VCaP (cell line): Measurements from ENCODE around the gene MARK1.

Source experiments
- H3K27ac ChIP-seq: fragments of 450-650 bp; 2 replicates; pipeline ENCODE4 v1.5.1; 2017
- CTCF ChIP-seq: fragments of 450-650 bp; conservative IDR thresholded peaks from 2 replicates; pipeline ENCODE4 v1.5.1; 2017; ENCODE audit warnings: mild to moderate bottlenecking, moderate library complexity

Gene MARK1

GRCh38 chr1:220556641-220557040, 28.7 kb downstream of the MARK1 start:
- no peak overlapping the region for H3K27ac ChIP-seq
- no peak for TF ChIP-seq CTCF

GRCh38 chr1:220563564-220563963, 35.6 kb downstream of the MARK1 start:
- no peak for TF ChIP-seq CTCF
- H3K27ac ChIP-seq: no peak overlapping the region

- H3K27ac ChIP-seq: no peak overlapping the region
- TF ChIP-seq CTCF: no peak
Measured at GRCh38 chr1:220564216-220564615, 36.3 kb downstream of the MARK1 start.

GRCh38 chr1:220565670-220566069, 37.7 kb downstream of the MARK1 start:
- no peak overlapping the region; the same call in 1 of the 2 replicates for H3K27ac ChIP-seq

GRCh38 chr1:220566869-220567268, 38.9 kb downstream of the MARK1 start:
- no peak for TF ChIP-seq CTCF
- H3K27ac ChIP-seq: no peak overlapping the region

More at GRCh38 chr1:220565670-220566069, 37.7 kb downstream of the MARK1 start:
- TF ChIP-seq CTCF: no peak; the same call in 1 of the 2 replicates

GRCh38 chr1:220572416-220572815, 44.5 kb downstream of the MARK1 start:
- no peak overlapping the region for H3K27ac ChIP-seq
- TF ChIP-seq CTCF: no peak

GRCh38 chr1:220573836-220574235, 45.9 kb downstream of the MARK1 start:
- TF ChIP-seq CTCF: no peak
- no peak overlapping the region for H3K27ac ChIP-seq
